Calu3 (cell line): Measurements from ENCODE around the gene CA9. TPM values are rescaled to one million over a fixed set of nuclear protein-coding genes. Genes with fewer than 3 reads are reported as not detected.

Experiments
- BruUV-seq: library from RNA; stranded (reverse); fragments of 400-500 nt; replicated peaks from 2 replicates; lab custom pipeline; 2021; lab: Mats Ljungman, UMichigan
- CTCF ChIA-PET: fragments of 300-600 bp; sonication (Branson Sonifier 250); formaldehyde crosslinking; loops from one replicate; lab custom pipeline; 2022; ENCODE audit warnings: antibody characterized with exemption; lab: Charles Lee
- DNase-seq: peaks from one replicate; pipeline ENCODE4 v3.0.0; 2022
- H3K27ac Mint-ChIP-seq: one replicate; pipeline ENCODE4 v1.8.0; 2022; ENCODE audit warnings: mixed read lengths; ENCODE audit not compliant: unreplicated experiment
- H3K27me3 Mint-ChIP-seq: one replicate; pipeline ENCODE4 v1.8.0; 2022; ENCODE audit warnings: mixed read lengths; ENCODE audit not compliant: unreplicated experiment
- H3K36me3 Mint-ChIP-seq: one replicate; pipeline ENCODE4 v1.8.0; 2022; ENCODE audit warnings: mild to moderate bottlenecking, moderate library complexity, mixed read lengths; ENCODE audit not compliant: insufficient read depth, unreplicated experiment
- H3K4me1 Mint-ChIP-seq: one replicate; pipeline ENCODE4 v1.8.0; 2022; ENCODE audit warnings: mild to moderate bottlenecking, low read depth, mixed read lengths; ENCODE audit not compliant: unreplicated experiment
- H3K4me3 Mint-ChIP-seq: one replicate; pipeline ENCODE4 v1.8.0; 2022; ENCODE audit warnings: mild to moderate bottlenecking, low read depth, moderate library complexity, mixed read lengths; ENCODE audit not compliant: unreplicated experiment
- H3K9me3 Mint-ChIP-seq: one replicate; pipeline ENCODE4 v1.8.0; 2022; ENCODE audit warnings: low read depth, mixed read lengths; ENCODE audit not compliant: unreplicated experiment
- CTCF ChIP-seq: fragments of 200-600 bp; IDR thresholded peaks from one replicate; pipeline ENCODE4 v1.8.0; 2022; ENCODE audit warnings: antibody characterized with exemption; ENCODE audit not compliant: unreplicated experiment
- intact Hi-C: fragments of 100-400 bp; cut with micrococcal nuclease; formaldehyde crosslinking; loops from one replicate; pipeline ENCODE4 v1.10.0; 2022; ENCODE audit not compliant: unreplicated experiment
- total RNA-seq: library from RNA; stranded (reverse); gene quantifications from 2 replicates; pipeline ENCODE4 v1.2.3, GENCODE V29; 2022

Gene CA9
- total RNA-seq, 1 experiment from 2014 or later = 0.64 TPM

GRCh38 chr9:35687306-35687705 lies 13.6 kb downstream of the CA9 start:
- Mint-ChIP-seq H3K4me1 (peaks cover 8% of the 10 kb centered on the region), H3K9me3 (no peaks in the 10 kb centered on the region), H3K36me3 (peaks cover 53% of the 10 kb centered on the region), H3K27me3 (no peaks in the 10 kb centered on the region), H3K27ac (peak overlapping the region; percentile 73), H3K4me3 (peak overlapping the region; percentile 19)
- CTCF ChIA-PET = interaction anchor here (2.9 kb wide), 1 partner anchor 26 kb away, joined by 7 read pairs; no protein-coding TSS in a partner anchor
- TF ChIP-seq CTCF = no peak
- BruUV-seq = no TSS peak
- intact Hi-C loops = no loop called here
- DNase-seq = no peak

- intact Hi-C loops = no loop called here
- no peaks in the 10 kb centered on the region for H3K27me3 Mint-ChIP-seq
- CTCF ChIA-PET = interaction anchor here (0.6 to 2.9 kb wide), 6 partner anchors 13 to 1548 kb away, joined by 3 to 7 read pairs (median 3); partner anchors contain the start of genes ARHGEF39 and CA9
- peak overlapping the region; percentile 87 for H3K4me3 Mint-ChIP-seq
- H3K9me3 Mint-ChIP-seq = no peaks in the 10 kb centered on the region
- no TSS peak for BruUV-seq
- H3K4me1 Mint-ChIP-seq = peaks cover 8% of the 10 kb centered on the region
- DNase-seq = no peak
- no peak overlapping the region for H3K27ac Mint-ChIP-seq
- peaks cover 53% of the 10 kb centered on the region for H3K36me3 Mint-ChIP-seq
- TF ChIP-seq CTCF = no peak
These were observed 14.3 kb downstream of the CA9 start for GRCh38 chr9:35687972-35688557.

- no peak for DNase-seq
- Mint-ChIP-seq H3K27ac (peak overlapping the region; percentile 95), H3K4me3 (peak overlapping the region; percentile 87), H3K36me3 (peaks cover 53% of the 10 kb centered on the region), H3K27me3 (no peaks in the 10 kb centered on the region), H3K4me1 (peaks cover 8% of the 10 kb centered on the region), H3K9me3 (no peaks in the 10 kb centered on the region)
- no TSS peak for BruUV-seq
- CTCF ChIA-PET = interaction anchor here (0.6 to 2.9 kb wide), 6 partner anchors 14 to 1549 kb away, joined by 3 to 7 read pairs (median 3); partner anchors contain the start of genes ARHGEF39 and CA9
- intact Hi-C loops = no loop called here
- TF ChIP-seq CTCF = no peak
These were observed 15.1 kb downstream of the CA9 start for GRCh38 chr9:35688558-35689541.

- Mint-ChIP-seq H3K36me3 (peaks cover 48% of the 10 kb centered on the region), H3K9me3 (no peaks in the 10 kb centered on the region), H3K27ac (peak within 1 kb of the TSS; percentile 95), H3K27me3 (no peaks in the 10 kb centered on the region), H3K4me3 (peak within 1 kb of the TSS; percentile 87), H3K4me1 (peaks cover 8% of the 10 kb centered on the region)
- intact Hi-C loops = no loop called here
- peak; percentile 51 for DNase-seq
- no peak for TF ChIP-seq CTCF
- CTCF ChIA-PET = interaction anchor here (1.1 to 2.9 kb wide), 3 partner anchors 16 to 28 kb away, joined by 3 to 7 read pairs (median 6); partner anchors contain the start of genes ARHGEF39 and CA9
- TSS peak; percentile 60 for BruUV-seq
These were observed 16.0 kb downstream of the CA9 start, which contains the start of gene TPM2 for GRCh38 chr9:35689542-35690293. Gene TPM2 (minus strand): TSS chr9:35689925. CDS start chr9:35689817, 108 bp downstream.
